H1 (cell line): ENCODE results near the gene CHRNG. TPM values are rescaled to one million over a fixed set of nuclear protein-coding genes. Genes with fewer than 3 reads are reported as not detected.
A peak's percentile ranks its signal among the peaks of the same experiment; 100 is the strongest.

Source experiments
- CTCF ChIA-PET: fragments of 300-600 bp; sonication (Branson Sonifier 250); formaldehyde crosslinking; loops from one replicate; lab custom pipeline; 2021; ENCODE audit not compliant: partially characterized antibody; lab: Charles Lee
- POLR2A ChIA-PET: fragments of 300-600 bp; sonication (Branson Sonifier 250); formaldehyde crosslinking; loops from one replicate; lab custom pipeline; 2021; ENCODE audit warnings: inconsistent platforms; ENCODE audit not compliant: partially characterized antibody; lab: Charles Lee
- DNase-seq, 2 experiments: peaks; one replicate each; pipeline versions ENCODE4 v3.0.0 to v3.0.0-alpha.2; 2010 to 2022; ENCODE audit warnings: low spot score in 2 of 2, low read depth in 1 of 2, mixed read lengths in 1 of 2
- FAIRE-seq: peaks from 2 replicates; lab custom pipeline; 2011; peaks lifted over from hg19 to GRCh38; lab: Jason Lieb, UNC
- H2AFZ ChIP-seq: 2 replicates; pipeline ENCODE4 v1.8.1; 2012; ENCODE audit warnings: low read length, inconsistent platforms
- H2AK5ac ChIP-seq: 2 replicates; pipeline ENCODE4 v1.6.1; 2013; ENCODE audit warnings: low read depth, low read length
- H2BK120ac ChIP-seq: replicated peaks from 2 replicates; pipeline ENCODE3; 2013; ENCODE audit warnings: low read depth, low read length, inconsistent platforms
- H2BK12ac ChIP-seq: 2 replicates; pipeline ENCODE4 v1.6.1; 2013; ENCODE audit warnings: low read depth, low read length
- H2BK15ac ChIP-seq: 2 replicates; pipeline ENCODE4 v1.6.1; 2013; ENCODE audit warnings: low read length
- H2BK20ac ChIP-seq: 2 replicates; pipeline ENCODE4 v1.6.1; 2013; ENCODE audit warnings: low read length
- H2BK5ac ChIP-seq: 2 replicates; pipeline ENCODE4 v1.6.1; 2013; ENCODE audit warnings: low read depth, low read length
- H3K14ac ChIP-seq: 2 replicates; pipeline ENCODE4 v1.6.1; 2013; ENCODE audit warnings: inconsistent platforms; ENCODE audit not compliant: insufficient read length
- H3K18ac ChIP-seq: 2 replicates; pipeline ENCODE4 v1.6.1; 2013; ENCODE audit warnings: low read length; ENCODE audit errors: extremely low read depth
- H3K23ac ChIP-seq: 2 replicates; pipeline ENCODE4 v1.6.1; 2013; ENCODE audit warnings: inconsistent platforms; ENCODE audit not compliant: insufficient read length
- H3K23me2 ChIP-seq: 2 replicates; pipeline ENCODE4 v1.6.1; 2013; ENCODE audit warnings: low read depth, low read length
- H3K27ac ChIP-seq: 2 replicates; pipeline ENCODE4 v1.6.1; 2011; ENCODE audit warnings: low read depth, low read length, inconsistent platforms
- H3K27me3 ChIP-seq, 4 experiments: replicated peaks in 1 of 4; 1 replicate in 1 of 4; 2 replicates in 3 of 4; pipeline versions ENCODE4 v1.6.1 to v1.8.1; 2011 to 2013; ENCODE audit warnings: low read length in 3 of 4, mild to moderate bottlenecking in 3 of 4, inconsistent platforms in 2 of 4, mixed read lengths in 2 of 4, moderate library complexity in 1 of 4; ENCODE audit not compliant: control insufficient read depth in 3 of 4, insufficient read depth in 3 of 4; ENCODE audit errors: extremely low read depth in 1 of 4
- H3K36me3 ChIP-seq, 4 experiments: 2 replicates each; pipeline versions ENCODE4 v1.6.1 to v1.8.1; 2011 to 2013; ENCODE audit warnings: mild to moderate bottlenecking in 4 of 4, low read length in 3 of 4, moderate library complexity in 2 of 4, control low read depth in 1 of 4, inconsistent platforms in 1 of 4; ENCODE audit not compliant: insufficient read depth in 4 of 4, control insufficient read depth in 2 of 4
- H3K4ac ChIP-seq: replicated peaks from 2 replicates; pipeline ENCODE3; 2013; ENCODE audit warnings: low read length, low read depth, mixed read lengths, inconsistent platforms; ENCODE audit not compliant: insufficient read length
- H3K4me1 ChIP-seq, 4 experiments: replicated peaks in 1 of 4; 1 replicate in 1 of 4; 2 replicates in 3 of 4; pipeline versions ENCODE4 v1.6.1 to v1.8.1; 2011 to 2013; ENCODE audit warnings: low read length in 3 of 4, inconsistent platforms in 2 of 4, mixed read lengths in 1 of 4; ENCODE audit not compliant: insufficient read depth in 4 of 4, control insufficient read depth in 3 of 4
- H3K4me2 ChIP-seq, 2 experiments: 2 replicates each; pipeline versions ENCODE4 v1.6.1 to v1.8.1; 2011 to 2013; ENCODE audit warnings: low read depth in 2 of 2, low read length in 2 of 2, control low read depth in 1 of 2, inconsistent platforms in 1 of 2, mild to moderate bottlenecking in 1 of 2; ENCODE audit not compliant: insufficient read depth in 1 of 2
- H3K4me3 ChIP-seq, 4 experiments: fragments of 200-600, 300-600 bp in 1 of 4; sonication (generic), shearing (Covaris generic), sonication (Bioruptor Twin) in 1 of 4; 2 replicates each; pipeline versions ENCODE4 v1.5.1 to v1.8.1; 2011 to 2016; ENCODE audit warnings: low read length in 4 of 4, low read depth in 3 of 4, control low read depth in 2 of 4, inconsistent platforms in 2 of 4, mild to moderate bottlenecking in 2 of 4, mixed read lengths in 1 of 4, moderate library complexity in 1 of 4; ENCODE audit not compliant: insufficient read depth in 2 of 4; ENCODE audit errors: extremely low read depth in 1 of 4
- H3K56ac ChIP-seq: replicated peaks from 2 replicates; pipeline ENCODE3; 2013; ENCODE audit warnings: low read depth, mild to moderate bottlenecking, mixed read lengths, low read length, inconsistent platforms; ENCODE audit not compliant: insufficient read length
- H3K79me1 ChIP-seq: 2 replicates; pipeline ENCODE4 v1.6.1; 2013; ENCODE audit warnings: low read depth, low read length, control low read depth
- H3K79me2 ChIP-seq, 2 experiments: 2 replicates each; pipeline versions ENCODE4 v1.6.1 to v1.8.1; 2012 to 2013; ENCODE audit warnings: low read length in 2 of 2, mild to moderate bottlenecking in 2 of 2, inconsistent platforms in 1 of 2; ENCODE audit not compliant: insufficient read depth in 2 of 2, control insufficient read depth in 1 of 2
- H3K9ac ChIP-seq, 4 experiments: replicated peaks in 1 of 4; 1 replicate in 1 of 4; 2 replicates in 3 of 4; pipeline versions ENCODE4 v1.6.1 to v1.8.1; 2011 to 2013; ENCODE audit warnings: low read depth in 3 of 4, low read length in 3 of 4, control low read depth in 2 of 4, mild to moderate bottlenecking in 2 of 4, moderate library complexity in 2 of 4, inconsistent platforms in 1 of 4; ENCODE audit errors: extremely low read depth in 1 of 4
- H3K9me3 ChIP-seq, 2 experiments: 2 replicates each; pipeline versions ENCODE4 v1.6.1 to v1.8.1; 2012 to 2013; ENCODE audit warnings: mild to moderate bottlenecking in 2 of 2, moderate library complexity in 2 of 2, control low read depth in 1 of 2, inconsistent platforms in 1 of 2, low read depth in 1 of 2, low read length in 1 of 2, mixed read lengths in 1 of 2; ENCODE audit not compliant: insufficient read depth in 2 of 2
- H4K20me1 ChIP-seq, 2 experiments: replicated peaks in 1 of 2; 2 replicates each; pipeline versions ENCODE3 to v1.8.1; 2011 to 2013; ENCODE audit warnings: inconsistent platforms in 2 of 2, low read length in 2 of 2, mild to moderate bottlenecking in 1 of 2; ENCODE audit not compliant: insufficient read depth in 2 of 2, control insufficient read depth in 1 of 2
- H4K5ac ChIP-seq: 2 replicates; pipeline ENCODE4 v1.6.1; 2013; ENCODE audit warnings: low read length, low read depth, mixed read lengths, inconsistent platforms; ENCODE audit not compliant: insufficient read length
- H4K8ac ChIP-seq: 2 replicates; pipeline ENCODE4 v1.8.0; 2013; ENCODE audit warnings: mild to moderate bottlenecking, moderate library complexity, low read length, inconsistent platforms; ENCODE audit not compliant: insufficient read depth; ENCODE audit errors: extremely low read depth
- H4K91ac ChIP-seq: replicated peaks from 2 replicates; pipeline ENCODE3; 2013; ENCODE audit warnings: low read length, mixed read lengths, inconsistent platforms; ENCODE audit not compliant: insufficient read length
- ATF2 ChIP-seq: IDR thresholded peaks from 2 replicates; pipeline ENCODE4 v1.6.1; 2012; ENCODE audit warnings: low read length, inconsistent platforms
- CEBPB ChIP-seq: IDR thresholded peaks from 2 replicates; pipeline ENCODE4 v1.6.1; 2012; ENCODE audit warnings: low read depth, low read length
- CHD1 ChIP-seq: IDR thresholded peaks from 2 replicates; pipeline ENCODE4 v1.6.1; 2012; ENCODE audit warnings: low read depth, low read length, improper control_type of control experiment
- CREB1 ChIP-seq: IDR thresholded peaks from 2 replicates; pipeline ENCODE4 v1.6.1; 2012; ENCODE audit warnings: inconsistent platforms
- EGR1 ChIP-seq: IDR thresholded peaks from 2 replicates; pipeline ENCODE4 v1.6.1; 2011; ENCODE audit warnings: low read depth, low read length, borderline replicate concordance
- GABPA ChIP-seq: IDR thresholded peaks from 2 replicates; pipeline ENCODE4 v1.6.1; 2011; ENCODE audit warnings: mild to moderate bottlenecking, low read length, moderate library complexity, borderline replicate concordance; ENCODE audit not compliant: insufficient read depth
- JUN ChIP-seq: IDR thresholded peaks from 2 replicates; pipeline ENCODE4 v1.6.1; 2011; ENCODE audit warnings: low read depth, mild to moderate bottlenecking, improper control_type of control experiment, low read length
- MAX ChIP-seq: IDR thresholded peaks from 2 replicates; pipeline ENCODE4 v1.6.1; 2012; ENCODE audit warnings: inconsistent platforms
- NANOG ChIP-seq: IDR thresholded peaks from 2 replicates; pipeline ENCODE4 v1.6.1; 2011; ENCODE audit warnings: low read length, low read depth, mild to moderate bottlenecking, inconsistent platforms; ENCODE audit not compliant: insufficient read depth, poor library complexity, severe bottlenecking
- POU5F1 ChIP-seq: IDR thresholded peaks from 2 replicates; pipeline ENCODE4 v1.6.1; 2011; ENCODE audit warnings: low read depth, mild to moderate bottlenecking, low read length, moderate library complexity
- SIX5 ChIP-seq: IDR thresholded peaks from 2 replicates; pipeline ENCODE4 v1.6.1; 2011; ENCODE audit warnings: mild to moderate bottlenecking, low read depth, low read length
- SP4 ChIP-seq: IDR thresholded peaks from 2 replicates; pipeline ENCODE4 v1.6.1; 2012; ENCODE audit warnings: low read length, inconsistent platforms
- ZNF274 ChIP-seq: IDR thresholded peaks from 2 replicates; pipeline ENCODE4 v1.7.0; 2012; ENCODE audit warnings: low read length, borderline replicate concordance; ENCODE audit errors: extremely low read depth
- WGBS, 2 experiments: shearing (Covaris generic) in 1 of 2; methylation state at CpG; one replicate each; pipeline versions ENCODE4 v1.1.6 to v1.1.7; 2013 to 2015; ENCODE audit warnings: low lambda C conversion rate in 2 of 2, mixed read lengths in 2 of 2, inconsistent platforms in 1 of 2, low coverage in 1 of 2, missing lambda C conversion rate in 1 of 2; ENCODE audit not compliant: insufficient replicate concordance in 2 of 2, insufficient coverage in 1 of 2, insufficient read length in 1 of 2; ENCODE audit errors: extremely low coverage in 1 of 2, missing lambda C conversion rate in 1 of 2; 5-methylcytosine and 5-hydroxymethylcytosine counted together
- polyA plus RNA-seq, 7 experiments: library from polyadenylated mRNA; depleted of rRNA in 3 of 7; stranded (reverse) in 5 of 7; unstranded in 2 of 7; fragments of >200 nt in 5 of 7; fragments of 200-250 nt in 2 of 7; gene quantifications; 1 replicate in 5 of 7; 2 replicates in 1 of 7; 4 replicates in 1 of 7; pipeline versions ENCODE4 v1.2.1 to v1.2.3, GENCODE V29; 2011 to 2013; ENCODE audit warnings: missing spikeins in 2 of 7, mixed read lengths in 2 of 7
- total RNA-seq: library from RNA; stranded (reverse); fragmentation: NEBNext Ultra II Directional; extraction: Animal tissue kit (Norgen Biotek cat#: 25700); gene quantifications from 2 replicates; pipeline ENCODE4 v1.2.1, GENCODE V29; 2021

The CHRNG gene
- total and polyA plus RNA-seq, 2 of the 8 experiments (the other 6 are each of a cell fraction or from before 2014, with no cell fraction given): 0.05 TPM; not detected in 1

GRCh38 chr2:232506709-232507108, 32.8 kb upstream of the CHRNG start:
- Histone ChIP-seq H2BK20ac (no peak overlapping the region), H3K27me3 (peaks cover 15 to 42% (median 41%) of the 10 kb centered on the region in 4 experiments), H3K9ac (no peak overlapping the region), H3K14ac (no peak overlapping the region), H4K5ac (no peak overlapping the region), H4K8ac (no peak overlapping the region), H3K23ac (no peak overlapping the region), H2BK12ac (no peak overlapping the region; the same call in 1 of the 2 replicates), H3K56ac (no peak overlapping the region), H4K20me1 (peaks cover 0 to 2% of the 10 kb centered on the region in 2 experiments), H3K4ac (no peak overlapping the region), H2BK120ac (no peak overlapping the region), H2AK5ac (no peak overlapping the region), H3K9me3 (no peaks in the 10 kb centered on the region), H3K4me2 (0 out of 4 replicates have a peak overlapping the region, but pooled peaks of 1 of the 2 experiments have one; percentile 30), H3K23me2 (peaks cover 12% of the 10 kb centered on the region), H2BK5ac (no peak overlapping the region), H2BK15ac (no peak overlapping the region), H3K36me3 (no peaks in the 10 kb centered on the region), H4K91ac (no peak overlapping the region), H3K79me1 (no peaks in the 10 kb centered on the region), H3K18ac (peak overlapping the region; percentile 13; the same call in 1 of the 2 replicates), H3K4me1 (peaks cover 0 to 23% (median 15%) of the 10 kb centered on the region in 4 experiments; a peak in 6 of 7 replicates), H3K27ac (no peak overlapping the region), H3K4me3 (no peak overlapping the region), H2AFZ (no peak overlapping the region), H3K79me2 (no peaks in the 10 kb centered on the region)
- FAIRE-seq (no peak), DNase-seq (no peak)
- ChIA-PET CTCF (interaction anchor here (0.8 to 10.8 kb wide), 7 partner anchors 13 to 171 kb away, joined by 3 to 176 read pairs (median 5); partner anchors contain the start of genes CHRND, ECEL1 and PRSS56), POLR2A (interaction anchor here (0.8 kb wide), 1 partner anchor 12 kb away, joined by 3 read pairs; no protein-coding TSS in a partner anchor)
- 81% methylated on average over 4 of the region's 4 CpGs; no CpG with 5 or more reads in 1 of the 2 experiments for WGBS, 2 experiments
- TF ChIP-seq CHD1 (no peak), JUN (no peak), SIX5 (no peak), GABPA (no peak), SP4 (no peak), CEBPB (no peak), ATF2 (no peak), EGR1 (no peak), ZNF274 (no peak), MAX (no peak), NANOG (no peak), POU5F1 (no peak), CREB1 (no peak)
